GM23338 (cell line): ENCODE results near the gene CPNE7. TPM values are rescaled to one million over a fixed set of nuclear protein-coding genes. Genes with fewer than 3 reads are reported as not detected.

Experiments
- ATAC-seq: fragments of 200-7000 bp; cut with Tn5 transposase; 3 replicates; pipeline ENCODE4 v1.9.1; 2020
- DNase-seq: peaks from one replicate; pipeline ENCODE4 v3.0.0-alpha.2; 2015; ENCODE audit warnings: low spot score
- H2AFZ ChIP-seq: fragments of 200-600 bp; sonication (generic); 2 replicates; pipeline ENCODE4 v1.8.0; 2016; ENCODE audit warnings: antibody characterized with exemption, mild to moderate bottlenecking, moderate library complexity
- H3F3A ChIP-seq: fragments of 200-600 bp; sonication (generic); replicated peaks from 2 replicates; pipeline ENCODE4 v1.8.0; 2017; ENCODE audit warnings: antibody characterized with exemption, mixed run types, low read depth
- H3K27ac ChIP-seq: fragments of 200-600 bp; sonication (generic); 2 replicates; pipeline ENCODE4 v1.6.1; 2016; ENCODE audit warnings: low read depth
- H3K27me3 ChIP-seq: fragments of 200-600 bp; sonication (generic); 2 replicates; pipeline ENCODE4 v1.8.0; 2016; ENCODE audit warnings: mild to moderate bottlenecking, mixed run types, moderate library complexity; ENCODE audit not compliant: insufficient read depth
- H3K36me3 ChIP-seq: fragments of 200-600 bp; sonication (generic); 2 replicates; pipeline ENCODE4 v1.8.0; 2016; ENCODE audit warnings: mild to moderate bottlenecking; ENCODE audit not compliant: insufficient read depth
- H3K4me1 ChIP-seq: fragments of 200-600 bp; sonication (generic); 2 replicates; pipeline ENCODE4 v1.8.0; 2016; ENCODE audit warnings: mild to moderate bottlenecking, moderate library complexity; ENCODE audit not compliant: insufficient read depth
- H3K4me2 ChIP-seq: fragments of 200-600 bp; sonication (generic); 2 replicates; pipeline ENCODE4 v1.7.1; 2017; ENCODE audit warnings: mixed run types
- H3K4me3 ChIP-seq: fragments of 200-600 bp; sonication (generic); 2 replicates; pipeline ENCODE4 v1.6.1; 2016; ENCODE audit warnings: mixed run types
- H3K79me2 ChIP-seq: fragments of 200-600 bp; sonication (generic); replicated peaks from 2 replicates; pipeline ENCODE4 v1.8.0; 2017; ENCODE audit warnings: mild to moderate bottlenecking; ENCODE audit not compliant: insufficient read depth
- H3K9me2 ChIP-seq: fragments of 200-600 bp; sonication (generic); 2 replicates; pipeline ENCODE4 v1.8.0; 2017; ENCODE audit not compliant: insufficient read depth
- H4K20me1 ChIP-seq: fragments of 200-600 bp; sonication (generic); replicated peaks from 2 replicates; pipeline ENCODE4 v1.8.0; 2017; ENCODE audit warnings: mild to moderate bottlenecking; ENCODE audit not compliant: insufficient read depth
- H3K27ac Mint-ChIP-seq: 2 replicates; pipeline ENCODE4 v1.8.0; 2020; ENCODE audit warnings: inconsistent platforms, mild to moderate bottlenecking, moderate library complexity, mixed read lengths
- H3K27me3 Mint-ChIP-seq: 3 replicates; pipeline ENCODE4 v1.8.0; 2022; ENCODE audit warnings: low read depth, mild to moderate bottlenecking, moderate library complexity, mixed read lengths, inconsistent platforms; ENCODE audit not compliant: insufficient read depth, poor library complexity
- H3K36me3 Mint-ChIP-seq: 3 replicates; pipeline ENCODE4 v1.8.0; 2021; ENCODE audit warnings: low read depth, mild to moderate bottlenecking, inconsistent platforms, moderate library complexity, mixed read lengths
- H3K4me1 Mint-ChIP-seq: 3 replicates; pipeline ENCODE4 v1.8.0; 2020; ENCODE audit warnings: mild to moderate bottlenecking, inconsistent platforms, mixed read lengths
- H3K4me3 Mint-ChIP-seq: 3 replicates; pipeline ENCODE4 v1.8.0; 2021; ENCODE audit warnings: moderate library complexity, mild to moderate bottlenecking, inconsistent platforms, mixed read lengths
- H3K9me3 Mint-ChIP-seq: 3 replicates; pipeline ENCODE4 v1.8.0; 2020; ENCODE audit warnings: moderate library complexity, mild to moderate bottlenecking, inconsistent platforms, mixed read lengths
- EZH2phosphoT487 ChIP-seq: fragments of 200-600 bp; sonication (generic); IDR thresholded peaks from one replicate; pipeline ENCODE4 v1.8.1; 2018; ENCODE audit warnings: antibody characterized with exemption; ENCODE audit not compliant: unreplicated experiment
- NANOG ChIP-seq: IDR thresholded peaks from 2 replicates; pipeline ENCODE4 v1.6.1; 2016; ENCODE audit warnings: antibody characterized with exemption, borderline replicate concordance
- POLR2AphosphoS5 ChIP-seq: IDR thresholded peaks from 2 replicates; pipeline ENCODE4 v1.6.1; 2016; ENCODE audit warnings: antibody characterized with exemption, low read depth
- ZNF114 ChIP-seq: fragments of 250-450 bp; sonication (Bioruptor Pico); IDR thresholded peaks from 2 replicates; pipeline ENCODE4 v1.5.0; 2020; ENCODE audit warnings: mild to moderate bottlenecking, moderate library complexity
- ZNF331 ChIP-seq: fragments of 250-450 bp; sonication (Bioruptor Pico); IDR thresholded peaks from 2 replicates; pipeline ENCODE4 v1.5.0; 2020; ENCODE audit warnings: low read depth, mild to moderate bottlenecking, moderate library complexity
- polyA plus RNA-seq: library from polyadenylated mRNA; unstranded; fragments of >200 nt; fragmentation: Nextera tagmentation; extraction: Ambion mirVana; gene quantifications from 2 replicates; pipeline ENCODE4 v1.2.1, GENCODE V29; 2016
- total RNA-seq: library from RNA; depleted of rRNA; stranded (reverse); fragments of >200 nt; shearing (Covaris generic); gene quantifications from 2 replicates; pipeline ENCODE4 v1.2.3, GENCODE V29; 2014
- TF ChIP-seq, protein P1 (sequence below): fragments of 250-450 bp; sonication (Bioruptor Pico); IDR thresholded peaks from 2 replicates; pipeline ENCODE4 v1.5.0; 2020; ENCODE audit warnings: mild to moderate bottlenecking, moderate library complexity

Gene CPNE7
- total and polyA plus RNA-seq, 2 experiments from 2014 or later, result 11.2 to 15.7 TPM

DNA sequence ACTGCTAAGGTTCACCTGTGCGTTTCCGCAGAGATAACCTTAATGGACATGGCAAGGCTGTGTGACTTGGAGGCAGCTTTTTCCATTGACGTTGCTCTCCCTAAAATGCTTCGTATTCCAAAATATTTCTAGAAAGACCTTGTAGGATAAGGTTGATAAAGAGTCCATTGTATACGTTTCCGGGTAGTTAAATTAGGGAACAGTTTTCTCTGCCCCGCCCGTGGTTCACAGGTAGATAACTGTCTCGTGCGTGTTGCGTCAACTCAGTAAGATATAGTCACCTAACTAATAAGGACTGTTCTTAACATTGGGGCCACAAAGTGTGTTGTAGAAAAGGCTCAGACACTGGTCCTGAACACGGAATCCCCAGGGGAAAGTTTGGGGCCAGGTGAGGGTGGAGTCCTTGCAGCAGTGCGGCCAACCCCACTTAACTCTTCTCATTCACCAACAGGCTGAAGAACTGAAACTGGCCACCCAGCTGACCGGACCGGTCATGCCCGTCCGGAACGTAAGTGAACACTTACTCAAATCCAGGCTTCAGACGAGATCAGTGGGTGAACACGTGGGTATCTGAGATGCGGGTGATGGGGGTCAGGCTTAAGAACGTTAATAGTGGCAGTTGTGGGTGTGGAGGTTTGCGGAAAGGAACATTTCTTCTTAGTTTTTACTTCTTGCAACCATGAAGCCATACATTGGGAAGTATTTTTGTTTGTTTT lies 13.5 kb upstream of the CPNE7 start:
- peak overlapping the region; percentile 96 for H3K27ac Mint-ChIP-seq
- H3K4me2 ChIP-seq, result peak overlapping the region; percentile 99
- H2AFZ ChIP-seq, result no peak overlapping the region
- peaks cover 32% of the 10 kb centered on the region for H3K79me2 ChIP-seq
- peaks cover 77% of the 10 kb centered on the region for H3F3A ChIP-seq
- no peaks in the 10 kb centered on the region for H3K9me2 ChIP-seq
- H3K9me3 Mint-ChIP-seq, result peaks cover 12% of the 10 kb centered on the region; the same call in 1 of the 3 replicates
- peaks cover 44% of the 10 kb centered on the region for H3K4me1 Mint-ChIP-seq
- no peak for ATAC-seq
- peak overlapping the region; percentile 92 for H3K27ac ChIP-seq
- H3K36me3 Mint-ChIP-seq, result peaks cover 55% of the 10 kb centered on the region
- peak; percentile 43; the same call in 1 of the 2 replicates for TF ChIP-seq POLR2AphosphoS5
- TF ChIP-seq, protein P1, sequence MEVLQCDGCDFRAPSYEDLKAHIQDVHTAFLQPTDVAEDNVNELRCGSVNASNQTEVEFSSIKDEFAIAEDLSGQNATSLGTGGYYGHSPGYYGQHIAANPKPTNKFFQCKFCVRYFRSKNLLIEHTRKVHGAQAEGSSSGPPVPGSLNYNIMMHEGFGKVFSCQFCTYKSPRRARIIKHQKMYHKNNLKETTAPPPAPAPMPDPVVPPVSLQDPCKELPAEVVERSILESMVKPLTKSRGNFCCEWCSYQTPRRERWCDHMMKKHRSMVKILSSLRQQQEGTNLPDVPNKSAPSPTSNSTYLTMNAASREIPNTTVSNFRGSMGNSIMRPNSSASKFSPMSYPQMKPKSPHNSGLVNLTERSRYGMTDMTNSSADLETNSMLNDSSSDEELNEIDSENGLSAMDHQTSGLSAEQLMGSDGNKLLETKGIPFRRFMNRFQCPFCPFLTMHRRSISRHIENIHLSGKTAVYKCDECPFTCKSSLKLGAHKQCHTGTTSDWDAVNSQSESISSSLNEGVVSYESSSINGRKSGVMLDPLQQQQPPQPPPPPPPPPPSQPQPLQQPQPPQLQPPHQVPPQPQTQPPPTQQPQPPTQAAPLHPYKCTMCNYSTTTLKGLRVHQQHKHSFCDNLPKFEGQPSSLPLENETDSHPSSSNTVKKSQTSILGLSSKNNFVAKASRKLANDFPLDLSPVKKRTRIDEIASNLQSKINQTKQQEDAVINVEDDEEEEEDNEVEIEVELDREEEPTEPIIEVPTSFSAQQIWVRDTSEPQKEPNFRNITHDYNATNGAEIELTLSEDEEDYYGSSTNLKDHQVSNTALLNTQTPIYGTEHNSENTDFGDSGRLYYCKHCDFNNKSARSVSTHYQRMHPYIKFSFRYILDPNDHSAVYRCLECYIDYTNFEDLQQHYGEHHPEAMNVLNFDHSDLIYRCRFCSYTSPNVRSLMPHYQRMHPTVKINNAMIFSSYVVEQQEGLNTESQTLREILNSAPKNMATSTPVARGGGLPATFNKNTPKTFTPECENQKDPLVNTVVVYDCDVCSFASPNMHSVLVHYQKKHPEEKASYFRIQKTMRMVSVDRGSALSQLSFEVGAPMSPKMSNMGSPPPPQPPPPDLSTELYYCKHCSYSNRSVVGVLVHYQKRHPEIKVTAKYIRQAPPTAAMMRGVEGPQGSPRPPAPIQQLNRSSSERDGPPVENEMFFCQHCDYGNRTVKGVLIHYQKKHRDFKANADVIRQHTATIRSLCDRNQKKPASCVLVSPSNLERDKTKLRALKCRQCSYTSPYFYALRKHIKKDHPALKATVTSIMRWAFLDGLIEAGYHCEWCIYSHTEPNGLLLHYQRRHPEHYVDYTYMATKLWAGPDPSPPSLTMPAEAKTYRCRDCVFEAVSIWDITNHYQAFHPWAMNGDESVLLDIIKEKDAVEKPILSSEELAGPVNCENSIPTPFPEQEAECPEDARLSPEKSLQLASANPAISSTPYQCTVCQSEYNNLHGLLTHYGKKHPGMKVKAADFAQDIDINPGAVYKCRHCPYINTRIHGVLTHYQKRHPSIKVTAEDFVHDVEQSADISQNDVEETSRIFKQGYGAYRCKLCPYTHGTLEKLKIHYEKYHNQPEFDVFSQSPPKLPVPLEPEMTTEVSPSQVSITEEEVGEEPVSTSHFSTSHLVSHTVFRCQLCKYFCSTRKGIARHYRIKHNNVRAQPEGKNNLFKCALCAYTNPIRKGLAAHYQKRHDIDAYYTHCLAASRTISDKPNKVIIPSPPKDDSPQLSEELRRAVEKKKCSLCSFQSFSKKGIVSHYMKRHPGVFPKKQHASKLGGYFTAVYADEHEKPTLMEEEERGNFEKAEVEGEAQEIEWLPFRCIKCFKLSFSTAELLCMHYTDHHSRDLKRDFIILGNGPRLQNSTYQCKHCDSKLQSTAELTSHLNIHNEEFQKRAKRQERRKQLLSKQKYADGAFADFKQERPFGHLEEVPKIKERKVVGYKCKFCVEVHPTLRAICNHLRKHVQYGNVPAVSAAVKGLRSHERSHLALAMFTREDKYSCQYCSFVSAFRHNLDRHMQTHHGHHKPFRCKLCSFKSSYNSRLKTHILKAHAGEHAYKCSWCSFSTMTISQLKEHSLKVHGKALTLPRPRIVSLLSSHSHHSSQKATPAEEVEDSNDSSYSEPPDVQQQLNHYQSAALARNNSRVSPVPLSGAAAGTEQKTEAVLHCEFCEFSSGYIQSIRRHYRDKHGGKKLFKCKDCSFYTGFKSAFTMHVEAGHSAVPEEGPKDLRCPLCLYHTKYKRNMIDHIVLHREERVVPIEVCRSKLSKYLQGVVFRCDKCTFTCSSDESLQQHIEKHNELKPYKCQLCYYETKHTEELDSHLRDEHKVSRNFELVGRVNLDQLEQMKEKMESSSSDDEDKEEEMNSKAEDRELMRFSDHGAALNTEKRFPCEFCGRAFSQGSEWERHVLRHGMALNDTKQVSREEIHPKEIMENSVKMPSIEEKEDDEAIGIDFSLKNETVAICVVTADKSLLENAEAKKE (CRISPR knock-in tag), result no peak
- peaks cover 31% of the 10 kb centered on the region for H3K4me1 ChIP-seq
- peaks cover 7% of the 10 kb centered on the region for H3K27me3 ChIP-seq
- no peak for DNase-seq
- H3K4me3 ChIP-seq, result peak overlapping the region; percentile 99
- H3K4me3 Mint-ChIP-seq, result peak overlapping the region; percentile 95
- H4K20me1 ChIP-seq, result peaks cover 24% of the 10 kb centered on the region
- H3K36me3 ChIP-seq, result peaks cover 29% of the 10 kb centered on the region
- peaks cover 46% of the 10 kb centered on the region for H3K27me3 Mint-ChIP-seq

DNA sequence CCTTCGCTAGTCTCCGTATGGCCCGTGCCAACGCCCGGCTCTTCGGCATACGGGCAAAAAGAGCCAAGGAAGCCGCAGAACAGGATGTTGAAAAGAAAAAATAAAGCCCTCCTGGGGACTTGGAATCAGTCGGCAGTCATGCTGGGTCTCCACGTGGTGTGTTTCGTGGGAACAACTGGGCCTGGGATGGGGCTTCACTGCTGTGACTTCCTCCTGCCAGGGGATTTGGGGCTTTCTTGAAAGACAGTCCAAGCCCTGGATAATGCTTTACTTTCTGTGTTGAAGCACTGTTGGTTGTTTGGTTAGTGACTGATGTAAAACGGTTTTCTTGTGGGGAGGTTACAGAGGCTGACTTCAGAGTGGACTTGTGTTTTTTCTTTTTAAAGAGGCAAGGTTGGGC lies 12.6 kb upstream of the CPNE7 start:
- H3K4me1 Mint-ChIP-seq, result peaks cover 41% of the 10 kb centered on the region
- H3K27ac Mint-ChIP-seq, result peak overlapping the region; percentile 96
- peaks cover 12% of the 10 kb centered on the region; the same call in 1 of the 3 replicates for H3K9me3 Mint-ChIP-seq
- DNase-seq (no peak), ATAC-seq (no peak)
- H3F3A ChIP-seq, result peaks cover 70% of the 10 kb centered on the region
- H3K27me3 Mint-ChIP-seq, result peaks cover 46% of the 10 kb centered on the region
- peaks cover 50% of the 10 kb centered on the region for H3K36me3 Mint-ChIP-seq
- no peak overlapping the region for H2AFZ ChIP-seq
- H3K79me2 ChIP-seq, result peaks cover 32% of the 10 kb centered on the region
- H3K4me2 ChIP-seq, result peak overlapping the region; percentile 99
- no peaks in the 10 kb centered on the region for H3K9me2 ChIP-seq
- peak overlapping the region; percentile 92 for H3K27ac ChIP-seq
- peak overlapping the region; percentile 95 for H3K4me3 Mint-ChIP-seq
- peak overlapping the region; percentile 99 for H3K4me3 ChIP-seq
- peaks cover 31% of the 10 kb centered on the region for H3K4me1 ChIP-seq
- peaks cover 7% of the 10 kb centered on the region for H3K27me3 ChIP-seq
- peaks cover 29% of the 10 kb centered on the region for H3K36me3 ChIP-seq
- H4K20me1 ChIP-seq, result peaks cover 24% of the 10 kb centered on the region
- TF ChIP-seq ZNF331 (CRISPR knock-in tag) (no peak), EZH2phosphoT487 (no peak), ZNF114 (CRISPR knock-in tag) (no peak), NANOG (no peak)
